ENCODE measurements around the gene RTL1. TPM values are rescaled to one million over a fixed set of nuclear protein-coding genes. Genes with fewer than 3 reads are reported as not detected.

The RTL1 gene
- total and polyA plus RNA-seq, 12 donors, result not detected

- DNase-seq (peak in 1 of 2 donors; percentile 4), ATAC-seq (no peak)
- TF ChIP-seq CTCF (IDR thresholded peaks at IDR 0.05), result no peak
- H3K27ac ChIP-seq, result no peak overlapping the region
- intact Hi-C loops (cut with DNase I), result no loop called here
- peaks cover 0 to 38% (median 12%) of the 10 kb centered on the region in 7 donors for H3K27me3 ChIP-seq
- no peak overlapping the region for H3K4me3 ChIP-seq
- no peaks in the 10 kb centered on the region for H3K4me1 ChIP-seq
- H3K9me3 ChIP-seq, result peaks cover 0 to 8% (median 0%) of the 10 kb centered on the region in 11 donors
- H3K36me3 ChIP-seq, result no peaks in the 10 kb centered on the region
- 84 to 85% methylated on average over 11 of the region's 11 CpGs for WGBS, 2 donors
Observed at GRCh38 chr14:100878271-100879146, 25.0 kb downstream of the RTL1 start.

GRCh38 chr14:100875861-100876590, 27.5 kb downstream of the RTL1 start:
- H3K27ac ChIP-seq, result no peak overlapping the region
- peaks cover 0 to 38% (median 12%) of the 10 kb centered on the region in 7 donors for H3K27me3 ChIP-seq
- DNase-seq (no peak), ATAC-seq (no peak)
- intact Hi-C loops (cut with DNase I), result no loop called here
- no peak for TF ChIP-seq CTCF (IDR thresholded peaks at IDR 0.05)
- WGBS, 2 donors, result 83 to 84% methylated on average over 17 of the region's 17 CpGs
- H3K9me3 ChIP-seq, result no peaks in the 10 kb centered on the region
- H3K36me3 ChIP-seq, result no peaks in the 10 kb centered on the region
- H3K4me1 ChIP-seq, result no peaks in the 10 kb centered on the region
- H3K4me3 ChIP-seq, result no peak overlapping the region

- no peak for ATAC-seq
- peaks cover 0 to 38% (median 12%) of the 10 kb centered on the region in 7 donors for H3K27me3 ChIP-seq
- TF ChIP-seq CTCF (IDR thresholded peaks at IDR 0.05), result no peak
- H3K9me3 ChIP-seq, result no peaks in the 10 kb centered on the region
- no peaks in the 10 kb centered on the region for H3K36me3 ChIP-seq
- no peak overlapping the region for H3K4me3 ChIP-seq
- DNase-seq, result no peak
- intact Hi-C loops (cut with DNase I), result no loop called here
- no peak overlapping the region for H3K27ac ChIP-seq
- WGBS, 2 donors, result 88 to 92% methylated on average over 6 of the region's 6 CpGs
- no peaks in the 10 kb centered on the region for H3K4me1 ChIP-seq
Observed at GRCh38 chr14:100875126-100875525, 28.4 kb downstream of the RTL1 start.

- no peak for DNase-seq
- Histone ChIP-seq H3K27me3 (peaks cover 0 to 38% (median 12%) of the 10 kb centered on the region in 7 donors), H3K9me3 (no peaks in the 10 kb centered on the region), H3K4me1 (no peaks in the 10 kb centered on the region), H3K36me3 (no peaks in the 10 kb centered on the region), H3K4me3 (no peak overlapping the region), H3K27ac (no peak overlapping the region)
- TF ChIP-seq CTCF (IDR thresholded peaks at IDR 0.05), result no peak
- no peak for ATAC-seq
- WGBS, 2 donors, result 82 to 85% methylated on average over 21 of the region's 21 CpGs
- intact Hi-C loops (cut with DNase I), result no loop called here
Observed at GRCh38 chr14:100874411-100875091, 29.0 kb downstream of the RTL1 start.
